OCI-LY3 (cell line): Measurements from ENCODE around the gene EFNA5.

Experiments used
- H2AFZ ChIP-seq: fragments of 200-600, 300-600 bp; shearing (Covaris generic); 2 replicates; pipeline ENCODE4 v1.6.0; 2014; ENCODE audit warnings: antibody characterized with exemption, low read depth, low read length
- H3K27ac ChIP-seq: fragments of 200-600, 300-600 bp; sonication (generic); 2 replicates; pipeline ENCODE4 v1.5.1; 2014; ENCODE audit warnings: mild to moderate bottlenecking, low read length, moderate library complexity, mixed read lengths
- H3K27me3 ChIP-seq: fragments of 200-600, 300-600 bp; sonication (generic); 2 replicates; pipeline ENCODE4 v1.6.1; 2014; ENCODE audit warnings: low read depth, low read length, mixed read lengths
- H3K36me3 ChIP-seq: fragments of 200-600, 300-600 bp; sonication (generic); replicated peaks from 2 replicates; pipeline ENCODE3; 2014; ENCODE audit warnings: low read depth, low read length, mixed read lengths
- H3K4me1 ChIP-seq: fragments of 300-600, 200-600 bp; sonication (generic); 2 replicates; pipeline ENCODE4 v1.6.1; 2014; ENCODE audit warnings: low read length, mixed read lengths
- H3K4me2 ChIP-seq: fragments of 200-600, 300-600 bp; sonication (generic); 2 replicates; pipeline ENCODE4 v1.6.1; 2014; ENCODE audit warnings: low read length, mixed read lengths
- H3K4me3 ChIP-seq: fragments of 300-600, 200-600 bp; sonication (generic); 2 replicates; pipeline ENCODE4 v1.5.1; 2014; ENCODE audit warnings: antibody characterized with exemption, mild to moderate bottlenecking, low read length, moderate library complexity
- H3K79me2 ChIP-seq: fragments of 300-600, 200-600 bp; shearing (Covaris generic); 2 replicates; pipeline ENCODE4 v1.6.1; 2014; ENCODE audit warnings: mild to moderate bottlenecking, low read length, mixed read lengths
- H3K9ac ChIP-seq: fragments of 300-600, 200-600 bp; shearing (Covaris generic); 2 replicates; pipeline ENCODE4 v1.6.0; 2014; ENCODE audit warnings: mild to moderate bottlenecking, low read length, moderate library complexity
- H3K9me3 ChIP-seq: fragments of 200-600, 300-600 bp; shearing (Covaris generic); 2 replicates; pipeline ENCODE4 v1.6.1; 2014; ENCODE audit warnings: low read length, mixed read lengths; ENCODE audit not compliant: insufficient read depth
- H4K20me1 ChIP-seq: fragments of 200-600, 300-600 bp; sonication (generic); 2 replicates; pipeline ENCODE4 v1.6.1; 2016; ENCODE audit warnings: low read length, mixed read lengths; ENCODE audit not compliant: insufficient read depth
- EZH2phosphoT487 ChIP-seq: fragments of 200-600 bp; shearing (Covaris generic); IDR thresholded peaks from 2 replicates; pipeline ENCODE4 v1.6.1; 2018; ENCODE audit warnings: antibody characterized with exemption, mixed run types, low read depth
- TF ChIP-seq, protein P1 (sequence below): fragments of 200-600, 300-600 bp; sonication (generic); IDR thresholded peaks from 2 replicates; pipeline ENCODE4 v1.5.1; 2014; ENCODE audit warnings: antibody characterized with exemption, low read length, low read depth

Gene EFNA5

DNA sequence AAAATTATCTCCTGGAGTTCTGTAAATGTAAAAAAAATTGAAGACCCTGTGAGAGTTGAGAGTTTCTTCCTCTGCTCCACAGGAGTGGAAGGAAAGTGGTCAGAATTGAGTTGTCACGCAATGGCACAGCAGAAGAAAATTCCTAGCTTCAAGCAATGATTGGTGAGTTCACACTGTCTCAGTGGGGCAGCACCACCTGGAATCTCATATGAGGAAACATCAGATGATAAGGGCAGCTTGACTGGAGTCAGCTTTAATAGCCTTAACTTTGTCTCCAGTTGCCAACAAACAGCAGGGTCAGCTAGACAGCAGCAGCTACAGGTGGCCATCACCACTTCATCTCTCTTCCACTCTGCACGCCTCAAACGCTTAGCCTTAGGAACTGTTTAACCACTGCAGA lies 211.1 kb downstream of the EFNA5 start:
- TF ChIP-seq, protein P1, sequence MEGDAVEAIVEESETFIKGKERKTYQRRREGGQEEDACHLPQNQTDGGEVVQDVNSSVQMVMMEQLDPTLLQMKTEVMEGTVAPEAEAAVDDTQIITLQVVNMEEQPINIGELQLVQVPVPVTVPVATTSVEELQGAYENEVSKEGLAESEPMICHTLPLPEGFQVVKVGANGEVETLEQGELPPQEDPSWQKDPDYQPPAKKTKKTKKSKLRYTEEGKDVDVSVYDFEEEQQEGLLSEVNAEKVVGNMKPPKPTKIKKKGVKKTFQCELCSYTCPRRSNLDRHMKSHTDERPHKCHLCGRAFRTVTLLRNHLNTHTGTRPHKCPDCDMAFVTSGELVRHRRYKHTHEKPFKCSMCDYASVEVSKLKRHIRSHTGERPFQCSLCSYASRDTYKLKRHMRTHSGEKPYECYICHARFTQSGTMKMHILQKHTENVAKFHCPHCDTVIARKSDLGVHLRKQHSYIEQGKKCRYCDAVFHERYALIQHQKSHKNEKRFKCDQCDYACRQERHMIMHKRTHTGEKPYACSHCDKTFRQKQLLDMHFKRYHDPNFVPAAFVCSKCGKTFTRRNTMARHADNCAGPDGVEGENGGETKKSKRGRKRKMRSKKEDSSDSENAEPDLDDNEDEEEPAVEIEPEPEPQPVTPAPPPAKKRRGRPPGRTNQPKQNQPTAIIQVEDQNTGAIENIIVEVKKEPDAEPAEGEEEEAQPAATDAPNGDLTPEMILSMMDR: no peak
- TF ChIP-seq EZH2phosphoT487: no peak
- no peaks in the 10 kb centered on the region for H3K27me3 ChIP-seq
- no peaks in the 10 kb centered on the region for H3K9me3 ChIP-seq
- no peaks in the 10 kb centered on the region for H3K79me2 ChIP-seq
- H3K9ac ChIP-seq: no peak overlapping the region
- no peak overlapping the region for H2AFZ ChIP-seq
- no peak overlapping the region for H3K4me3 ChIP-seq
- H3K27ac ChIP-seq: no peak overlapping the region
- no peaks in the 10 kb centered on the region for H4K20me1 ChIP-seq
- H3K36me3 ChIP-seq: no peaks in the 10 kb centered on the region
- no peaks in the 10 kb centered on the region for H3K4me1 ChIP-seq
- H3K4me2 ChIP-seq: no peak overlapping the region

DNA sequence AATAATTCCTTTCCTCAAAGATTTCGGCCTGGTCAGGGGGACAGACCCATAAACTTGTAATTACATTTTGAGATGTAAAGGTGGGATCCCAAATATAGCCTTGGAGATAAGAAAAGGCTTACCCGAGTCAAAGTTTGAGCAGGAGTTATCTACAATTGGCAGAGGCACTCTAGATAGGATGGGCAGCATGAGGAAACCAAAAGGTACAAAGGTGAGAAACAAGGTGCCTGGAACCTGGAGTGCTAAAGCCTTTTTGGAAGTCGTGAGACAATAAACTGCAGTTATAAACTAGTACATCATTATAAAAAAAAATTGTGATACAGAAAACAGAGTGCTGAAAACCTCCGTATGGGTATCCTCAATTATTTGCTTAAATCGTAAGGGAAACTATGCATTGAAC lies 212.4 kb downstream of the EFNA5 start:
- Histone ChIP-seq H2AFZ (no peak overlapping the region), H3K27ac (no peak overlapping the region), H3K9me3 (no peaks in the 10 kb centered on the region), H3K79me2 (no peaks in the 10 kb centered on the region), H4K20me1 (no peaks in the 10 kb centered on the region), H3K36me3 (no peaks in the 10 kb centered on the region), H3K27me3 (no peaks in the 10 kb centered on the region), H3K9ac (no peak overlapping the region), H3K4me2 (no peak overlapping the region), H3K4me3 (no peak overlapping the region), H3K4me1 (no peaks in the 10 kb centered on the region)
- TF ChIP-seq EZH2phosphoT487: no peak
- TF ChIP-seq, protein P1: no peak

DNA sequence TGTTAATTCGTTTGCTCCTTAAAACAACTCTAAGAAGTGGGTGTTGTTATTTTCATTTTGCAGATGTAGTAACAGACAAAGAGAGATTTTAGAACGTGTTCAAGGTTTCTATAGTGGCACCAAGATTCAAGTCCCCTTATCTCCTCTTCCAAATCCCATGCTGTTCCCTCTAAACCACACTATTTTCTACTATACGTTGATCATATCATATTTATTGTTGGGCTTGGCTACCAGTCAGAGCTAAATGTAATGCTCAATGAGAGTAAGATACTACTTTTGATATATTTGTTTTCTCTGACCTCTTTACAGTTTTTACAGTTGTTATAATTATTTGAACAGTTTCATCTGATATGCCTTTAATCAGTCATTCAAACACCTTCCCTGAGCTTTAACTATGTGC lies 212.9 kb downstream of the EFNA5 start:
- Histone ChIP-seq H3K36me3 (no peaks in the 10 kb centered on the region), H3K4me3 (no peak overlapping the region), H3K9me3 (no peaks in the 10 kb centered on the region), H4K20me1 (no peaks in the 10 kb centered on the region), H3K27me3 (no peaks in the 10 kb centered on the region), H3K4me2 (no peak overlapping the region), H3K79me2 (no peaks in the 10 kb centered on the region), H2AFZ (no peak overlapping the region), H3K4me1 (no peaks in the 10 kb centered on the region), H3K27ac (no peak overlapping the region), H3K9ac (no peak overlapping the region)
- TF ChIP-seq, protein P1: no peak
- no peak for TF ChIP-seq EZH2phosphoT487

DNA sequence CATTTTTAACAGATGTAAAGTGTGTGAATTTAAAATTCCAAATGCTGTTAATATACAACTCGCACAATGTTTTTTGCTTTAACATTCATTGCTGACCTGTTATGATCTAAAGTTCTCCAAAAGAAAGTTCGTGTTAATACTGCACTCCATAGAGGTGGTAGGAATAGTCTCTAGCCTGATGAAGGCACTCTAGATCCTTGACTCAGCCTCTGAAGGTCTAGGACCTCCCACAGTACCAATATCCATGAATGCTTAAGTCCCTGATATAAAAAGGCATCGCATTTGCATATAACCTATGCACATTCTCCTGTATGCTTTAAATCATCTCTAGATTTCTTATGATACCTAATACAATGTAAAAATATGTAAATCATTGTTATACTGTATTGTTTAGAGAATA lies 213.6 kb downstream of the EFNA5 start:
- H3K9me3 ChIP-seq: no peaks in the 10 kb centered on the region
- no peak overlapping the region for H2AFZ ChIP-seq
- H3K27ac ChIP-seq: no peak overlapping the region
- no peaks in the 10 kb centered on the region for H4K20me1 ChIP-seq
- no peak for TF ChIP-seq EZH2phosphoT487
- TF ChIP-seq, protein P1: no peak
- no peaks in the 10 kb centered on the region for H3K79me2 ChIP-seq
- no peaks in the 10 kb centered on the region for H3K36me3 ChIP-seq
- H3K27me3 ChIP-seq: no peaks in the 10 kb centered on the region
- H3K4me1 ChIP-seq: no peaks in the 10 kb centered on the region
- H3K4me2 ChIP-seq: no peak overlapping the region
- H3K9ac ChIP-seq: no peak overlapping the region
- no peak overlapping the region for H3K4me3 ChIP-seq
